A673 (cell line): ENCODE data around the gene BCAS4. TPM values are rescaled to one million over a fixed set of nuclear protein-coding genes. Genes with fewer than 3 reads are reported as not detected.
A peak's percentile ranks its signal among the peaks of the same experiment; 100 is the strongest.

Source experiments
- BruUV-seq: library from RNA; stranded (reverse); fragments of 400-500 nt; replicated peaks from 2 replicates; lab custom pipeline; 2021; lab: Mats Ljungman, UMichigan
- CTCF ChIA-PET: fragments of 300-600 bp; sonication (Branson Sonifier 250); formaldehyde crosslinking; loops from one replicate; lab custom pipeline; 2022; ENCODE audit warnings: antibody characterized with exemption; lab: Charles Lee
- POLR2A ChIA-PET: fragments of 300-600 bp; sonication (Branson Sonifier 250); formaldehyde crosslinking; loops from one replicate; lab custom pipeline; 2022; ENCODE audit warnings: antibody characterized with exemption; ENCODE audit not compliant: low non-redundant PET; lab: Charles Lee
- DNase-seq: peaks from one replicate; pipeline ENCODE4 v3.0.0-alpha.2; 2015; ENCODE audit warnings: low spot score
- H3K27ac ChIP-seq: fragments of 200-600 bp; sonication (generic); 2 replicates; pipeline ENCODE4 v1.5.1; 2016; ENCODE audit warnings: mixed run types, low read depth, mild to moderate bottlenecking, mixed read lengths, antibody characterized with exemption, low read length; ENCODE audit not compliant: poor library complexity, severe bottlenecking
- H3K27me3 ChIP-seq: fragments of 200-600 bp; sonication (generic); replicated peaks from 2 replicates; pipeline ENCODE4 v1.6.1; 2017; ENCODE audit warnings: mixed run types, low read depth, mild to moderate bottlenecking, mixed read lengths, antibody characterized with exemption, low read length; ENCODE audit not compliant: insufficient read depth, poor library complexity
- H3K36me3 ChIP-seq: fragments of 200-600 bp; sonication (generic); 2 replicates; pipeline ENCODE4 v1.6.1; 2016; ENCODE audit warnings: mixed run types, mild to moderate bottlenecking, mixed read lengths, antibody characterized with exemption, low read length; ENCODE audit not compliant: insufficient read depth, poor library complexity, severe bottlenecking
- H3K4me1 ChIP-seq: fragments of 200-600 bp; sonication (generic); 2 replicates; pipeline ENCODE4 v1.6.1; 2017; ENCODE audit warnings: mixed run types, mild to moderate bottlenecking, mixed read lengths, antibody characterized with exemption, low read length; ENCODE audit not compliant: insufficient read depth, poor library complexity, severe bottlenecking
- H3K4me3 ChIP-seq: fragments of 200-600 bp; sonication (generic); 2 replicates; pipeline ENCODE4 v1.5.1; 2016; ENCODE audit warnings: low read depth, mixed run types, mild to moderate bottlenecking, mixed read lengths, low read length; ENCODE audit not compliant: poor library complexity, severe bottlenecking
- H3K9me3 ChIP-seq: fragments of 200-600 bp; sonication (generic); 2 replicates; pipeline ENCODE4 v1.6.1; 2016; ENCODE audit warnings: mixed run types, low read depth, mild to moderate bottlenecking, mixed read lengths, antibody characterized with exemption, low read length; ENCODE audit not compliant: poor library complexity, severe bottlenecking
- EZH2 ChIP-seq: fragments of 200-600 bp; sonication (generic); IDR thresholded peaks from 2 replicates; pipeline ENCODE4 v1.6.1; 2017; ENCODE audit warnings: borderline replicate concordance, low read depth, mild to moderate bottlenecking, mixed read lengths, antibody characterized with exemption, low read length; ENCODE audit not compliant: poor library complexity, severe bottlenecking
- intact Hi-C: fragments of 100-400 bp; cut with micrococcal nuclease; formaldehyde crosslinking; loops from one replicate; pipeline ENCODE4 v1.10.0; 2022; ENCODE audit not compliant: unreplicated experiment
- total RNA-seq: library from RNA; stranded (reverse); gene quantifications from 2 replicates; pipeline ENCODE4 v1.2.3, GENCODE V29; 2021
- TF ChIP-seq, protein P1 (sequence below): fragments of 300-800, 200-600 bp; sonication (generic); conservative IDR thresholded peaks from 2 replicates; pipeline ENCODE4 v1.5.1; 2017; ENCODE audit warnings: low read depth, mild to moderate bottlenecking, antibody characterized with exemption, low read length, moderate library complexity, mixed read lengths

Gene BCAS4
- total RNA-seq, 1 experiment from 2014 or later: 28.4 TPM

DNA sequence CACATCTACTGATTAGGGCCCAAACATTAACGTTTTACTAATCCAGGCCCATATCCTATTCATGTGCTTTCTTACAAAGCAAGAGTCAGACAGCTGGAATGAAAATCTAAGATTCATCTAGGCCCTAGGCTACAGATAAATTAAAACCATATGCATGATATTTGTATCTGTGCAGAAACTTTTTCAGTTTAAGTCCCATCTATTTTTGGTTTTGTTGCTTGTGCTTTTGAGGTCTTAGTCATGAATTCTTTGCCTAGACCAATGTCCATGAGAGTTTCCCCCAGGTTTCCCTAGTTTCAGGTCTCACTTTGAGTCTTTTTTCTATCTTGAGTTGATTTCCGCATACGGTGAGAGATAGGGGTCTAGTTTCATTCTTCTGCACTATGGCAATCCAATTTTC lies 116.2 kb downstream of the BCAS4 start:
- no peak for TF ChIP-seq EZH2
- TF ChIP-seq, protein P1, sequence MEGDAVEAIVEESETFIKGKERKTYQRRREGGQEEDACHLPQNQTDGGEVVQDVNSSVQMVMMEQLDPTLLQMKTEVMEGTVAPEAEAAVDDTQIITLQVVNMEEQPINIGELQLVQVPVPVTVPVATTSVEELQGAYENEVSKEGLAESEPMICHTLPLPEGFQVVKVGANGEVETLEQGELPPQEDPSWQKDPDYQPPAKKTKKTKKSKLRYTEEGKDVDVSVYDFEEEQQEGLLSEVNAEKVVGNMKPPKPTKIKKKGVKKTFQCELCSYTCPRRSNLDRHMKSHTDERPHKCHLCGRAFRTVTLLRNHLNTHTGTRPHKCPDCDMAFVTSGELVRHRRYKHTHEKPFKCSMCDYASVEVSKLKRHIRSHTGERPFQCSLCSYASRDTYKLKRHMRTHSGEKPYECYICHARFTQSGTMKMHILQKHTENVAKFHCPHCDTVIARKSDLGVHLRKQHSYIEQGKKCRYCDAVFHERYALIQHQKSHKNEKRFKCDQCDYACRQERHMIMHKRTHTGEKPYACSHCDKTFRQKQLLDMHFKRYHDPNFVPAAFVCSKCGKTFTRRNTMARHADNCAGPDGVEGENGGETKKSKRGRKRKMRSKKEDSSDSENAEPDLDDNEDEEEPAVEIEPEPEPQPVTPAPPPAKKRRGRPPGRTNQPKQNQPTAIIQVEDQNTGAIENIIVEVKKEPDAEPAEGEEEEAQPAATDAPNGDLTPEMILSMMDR: no peak
- H3K36me3 ChIP-seq: peaks cover 25% of the 10 kb centered on the region
- ChIA-PET CTCF (no interaction called here), POLR2A (no interaction called here)
- H3K27me3 ChIP-seq: no peaks in the 10 kb centered on the region
- DNase-seq: no peak
- H3K27ac ChIP-seq: peak overlapping the region; percentile 41
- no TSS peak for BruUV-seq
- intact Hi-C loops: no loop called here
- H3K9me3 ChIP-seq: no peaks in the 10 kb centered on the region
- no peak overlapping the region for H3K4me3 ChIP-seq
- H3K4me1 ChIP-seq: peaks cover 25% of the 10 kb centered on the region

DNA sequence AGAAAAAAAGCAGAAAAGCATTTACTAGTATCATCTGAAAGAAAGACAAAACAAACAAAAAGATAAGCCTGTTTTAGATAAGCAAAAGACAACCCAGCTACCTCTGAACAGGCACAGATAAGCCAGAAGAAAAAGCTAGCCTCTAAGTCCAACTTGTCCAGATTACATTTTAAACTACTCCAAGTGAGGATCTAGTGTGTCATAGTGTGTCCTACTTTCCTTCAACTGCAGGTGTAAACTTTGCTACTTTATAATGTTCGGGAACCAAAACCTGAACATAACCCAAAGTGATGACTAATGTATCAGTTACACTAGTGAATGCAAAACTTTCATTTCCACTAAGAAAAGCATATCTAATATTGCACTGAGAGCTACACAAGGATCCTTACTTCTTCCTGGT lies 116.9 kb downstream of the BCAS4 start:
- no peak for DNase-seq
- intact Hi-C loops: no loop called here
- CTCF ChIA-PET: interaction anchor here (0.5 kb wide), 1 partner anchor 79 kb away, joined by 5 read pairs; no protein-coding TSS in a partner anchor

DNA sequence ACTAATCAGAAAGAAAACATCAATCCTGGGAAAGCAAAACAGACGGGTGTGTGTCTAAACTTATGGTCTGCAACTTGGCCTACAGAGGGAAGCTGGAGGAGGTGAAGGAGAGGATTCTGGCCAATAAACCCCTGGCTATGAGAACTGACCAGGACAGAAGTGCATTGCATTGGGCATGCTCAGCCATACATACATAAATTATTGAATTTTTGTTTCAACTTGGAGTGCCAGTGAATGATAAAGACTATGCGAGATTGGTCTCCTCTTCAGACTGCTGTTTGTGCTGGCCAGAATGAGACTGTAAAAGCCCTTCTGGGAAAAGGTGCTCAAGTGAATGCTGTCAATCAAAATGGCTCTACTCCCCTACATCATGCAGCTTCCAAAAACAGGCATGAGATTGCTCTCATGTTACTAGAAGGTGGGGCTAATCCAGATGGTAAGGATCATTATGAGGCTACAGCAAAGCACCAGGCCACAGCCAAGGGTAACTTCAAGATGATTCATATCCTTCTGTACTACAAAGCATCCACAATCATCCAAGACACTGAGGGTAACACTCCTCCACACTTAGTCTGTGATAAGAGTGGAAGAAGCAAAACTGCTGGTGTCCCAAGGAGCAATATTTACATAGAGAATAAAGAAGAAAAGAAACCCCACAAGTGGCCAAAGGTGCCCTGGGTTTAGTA lies 119.0 kb downstream of the BCAS4 start:
- POLR2A ChIA-PET: no interaction called here
- no peak overlapping the region for H3K4me3 ChIP-seq
- H3K27ac ChIP-seq: no peak overlapping the region
- intact Hi-C loops: no loop called here
- H3K27me3 ChIP-seq: no peaks in the 10 kb centered on the region
- peak; percentile 64 for DNase-seq
- BruUV-seq: no TSS peak
- TF ChIP-seq, protein P1: no peak
- TF ChIP-seq EZH2: no peak
- H3K4me1 ChIP-seq: peaks cover 53% of the 10 kb centered on the region
- H3K36me3 ChIP-seq: peaks cover 30% of the 10 kb centered on the region
- H3K9me3 ChIP-seq: no peaks in the 10 kb centered on the region
- CTCF ChIA-PET: interaction anchor here (1.8 kb wide), 1 partner anchor 15 kb away, joined by 4 read pairs; no protein-coding TSS in a partner anchor

More for the DNA sequence above, 116.9 kb downstream of the BCAS4 start:
- Histone ChIP-seq H3K27me3 (no peaks in the 10 kb centered on the region), H3K36me3 (peaks cover 30% of the 10 kb centered on the region), H3K27ac (no peak overlapping the region), H3K4me1 (peaks cover 32% of the 10 kb centered on the region), H3K9me3 (no peaks in the 10 kb centered on the region), H3K4me3 (no peak overlapping the region)
- BruUV-seq: no TSS peak
- POLR2A ChIA-PET: no interaction called here
- TF ChIP-seq EZH2: no peak
- TF ChIP-seq, protein P1: no peak
